Colonic mucosa (tissue), 4 donors: ENCODE results near the gene TMEM121B. TPM values are rescaled to one million over a fixed set of nuclear protein-coding genes. Genes with fewer than 3 reads are reported as not detected.

Experiments
- DNase-seq: peaks from one replicate; pipeline ENCODE4 v3.0.0-alpha.2; 2020
- H3K27ac ChIP-seq: fragments of 200-600 bp; one replicate; pipeline ENCODE4 v1.8.0; 2021
- H3K27me3 ChIP-seq: fragments of 200-600 bp; one replicate; pipeline ENCODE4 v1.8.0; 2021
- H3K36me3 ChIP-seq: fragments of 200-600 bp; one replicate; pipeline ENCODE4 v1.8.0; 2021
- H3K4me1 ChIP-seq: fragments of 200-600 bp; one replicate; pipeline ENCODE4 v1.8.0; 2021; ENCODE audit warnings: mild to moderate bottlenecking
- H3K4me3 ChIP-seq: fragments of 200-600 bp; one replicate; pipeline ENCODE4 v1.8.0; 2021
- H3K9ac ChIP-seq, 2 donors: one replicate each; pipeline ENCODE4 v1.7.0; 2013; ENCODE audit warnings: control low read depth in 2 of 2, low read depth in 2 of 2, low read length in 2 of 2
- H3K9me3 ChIP-seq: fragments of 200-600 bp; one replicate; pipeline ENCODE4 v1.8.0; 2021
- CTCF ChIP-seq: fragments of 200-600 bp; IDR thresholded peaks from one replicate; pipeline ENCODE4 v1.8.0; 2022; ENCODE audit warnings: antibody characterized with exemption, mild to moderate bottlenecking
- intact Hi-C: fragments of 100-400 bp; cut with DNase I; formaldehyde crosslinking; loops from one replicate; pipeline ENCODE4 v1.14.1; 2022
- total RNA-seq, 2 donors: library from RNA; stranded (reverse); fragmentation: NEBNext Ultra II Directional in 1 of 2; extraction: Animal tissue kit (Norgen Biotek cat#: 25700) in 1 of 2; gene quantifications; one replicate each; pipeline ENCODE4 v1.2.1, GENCODE V29; 2021
- donor health status: healthy.
- donor health status: DM: no; HTN: no; CAD: no.
- donor health status: DM: no; HTN: no; CAD: no.

The TMEM121B gene
- total RNA-seq, 2 donors from 2014 or later, result 0.12 to 0.64 TPM

GRCh38 chr22:17072877-17073276 is 48.3 kb downstream of the TMEM121B start:
- intact Hi-C loops, result no loop called here
- no peak overlapping the region for H3K27ac ChIP-seq
- no peaks in the 10 kb centered on the region for H3K9me3 ChIP-seq
- no peaks in the 10 kb centered on the region for H3K4me1 ChIP-seq
- no peaks in the 10 kb centered on the region for H3K36me3 ChIP-seq
- DNase-seq, result no peak
- H3K9ac ChIP-seq, result no peak overlapping the region
- TF ChIP-seq CTCF, result no peak
- no peaks in the 10 kb centered on the region for H3K27me3 ChIP-seq
- no peak overlapping the region for H3K4me3 ChIP-seq

Other genes starting within 250 kb of the TMEM121B start
- not detected for gene GAB4, start 113.1 kb downstream of the TMEM121B start, total RNA-seq
- gene IL17RA, start 36.4 kb downstream of the TMEM121B start, total RNA-seq, result 10 to 100 TPM; 17.2 to 20.2 TPM
- 10 to 100 TPM; 38.1 to 50.0 TPM for gene HDHD5, start 37.9 kb upstream of the TMEM121B start, total RNA-seq
- gene ADA2, start 98.1 kb upstream of the TMEM121B start, total RNA-seq, result 10 to 100 TPM in 1 of 2 donors, 1 to 10 TPM in 1; 7.7 to 20.7 TPM
- gene CECR2, start 248.1 kb upstream of the TMEM121B start, total RNA-seq, result under 1 TPM; 0.30 to 0.40 TPM